HepG2 (cell line): ENCODE results near the gene SLFN14. TPM values are rescaled to one million over a fixed set of nuclear protein-coding genes. Genes with fewer than 3 reads are reported as not detected.

Source experiments
- BCL6 ChIP-seq: IDR thresholded peaks from 2 replicates; pipeline ENCODE4 v1.6.1; 2016; ENCODE audit warnings: missing genetic modification reagents, missing compliant biosample characterization
- HDAC1 ChIP-seq: sonication (generic); formaldehyde crosslinking; IDR thresholded peaks from 2 replicates; pipeline ENCODE4 v1.5.1; 2020; ENCODE audit warnings: mild to moderate bottlenecking, missing genetic modification reagents
- HMG20B ChIP-seq: conservative IDR thresholded peaks from 2 replicates; pipeline ENCODE4 v1.6.1; 2016; ENCODE audit warnings: missing genetic modification reagents, missing compliant biosample characterization
- NCOR1 ChIP-seq: fragments of 200-600 bp; sonication (generic); IDR thresholded peaks from 2 replicates; pipeline ENCODE4 v1.7.0; 2017; ENCODE audit warnings: antibody characterized with exemption, low read length, borderline replicate concordance
- NFKB2 ChIP-seq: sonication (generic); formaldehyde crosslinking; IDR thresholded peaks from 2 replicates; pipeline ENCODE4 v1.4.0; 2020; ENCODE audit warnings: missing genetic modification reagents, borderline replicate concordance
- RFXAP ChIP-seq: sonication (generic); formaldehyde crosslinking; IDR thresholded peaks from 2 replicates; pipeline ENCODE4 v1.4.0; 2020; ENCODE audit warnings: missing genetic modification reagents, borderline replicate concordance
- SRF ChIP-seq: IDR thresholded peaks from 2 replicates; pipeline ENCODE4 v1.6.1; 2011; ENCODE audit warnings: mild to moderate bottlenecking, low read depth, low read length, moderate library complexity
- ZBTB3 ChIP-seq: sonication (generic); formaldehyde crosslinking; IDR thresholded peaks from 2 replicates; pipeline ENCODE4 v1.4.0; 2020; ENCODE audit warnings: low read depth, mild to moderate bottlenecking, moderate library complexity, missing genetic modification reagents, borderline replicate concordance
- ZNF205 ChIP-seq: IDR thresholded peaks from 2 replicates; pipeline ENCODE4 v1.6.1; 2018; ENCODE audit warnings: missing biosample characterization, missing genetic modification reagents
- polyA plus RNA-seq, 8 experiments: library from polyadenylated mRNA; depleted of rRNA in 3 of 8; stranded (reverse) in 7 of 8; unstranded in 1 of 8; fragments of >200 nt; fragmentation: Illumina TruSeq in 4 of 8; extraction: Trizol in 4 of 8; gene quantifications; 2 replicates each; pipeline versions ENCODE4 v1.2.1 to v1.2.3, GENCODE V29; 2011 to 2016; ENCODE audit warnings: low read depth in 4 of 8, missing spikeins in 1 of 8, mixed read lengths in 1 of 8; ENCODE audit not compliant: insufficient read depth in 1 of 8
- total RNA-seq, 5 experiments: library from RNA; depleted of rRNA; stranded (reverse); fragments of >200 nt; fragmentation: Illumina TruSeq; extraction: Trizol; gene quantifications; 2 replicates each; pipeline ENCODE4 v1.2.3, GENCODE V29; 2016; ENCODE audit warnings: low read depth in 1 of 5
- TF ChIP-seq, protein P1 (sequence below): sonication (generic); formaldehyde crosslinking; IDR thresholded peaks from 2 replicates; pipeline ENCODE4 v1.4.0; 2020; ENCODE audit warnings: mild to moderate bottlenecking, missing genetic modification reagents
- TF ChIP-seq, protein P2 (sequence below): sonication (generic); formaldehyde crosslinking; conservative IDR thresholded peaks from 2 replicates; pipeline ENCODE4 v1.8.0; 2022; ENCODE audit warnings: mild to moderate bottlenecking, moderate library complexity, missing genetic modification reagents
- TF ChIP-seq, protein P3 (sequence below): sonication (generic); formaldehyde crosslinking; IDR thresholded peaks from 2 replicates; pipeline ENCODE4 v1.4.0; 2020; ENCODE audit warnings: missing genetic modification reagents, mild to moderate bottlenecking, borderline replicate concordance
- TF ChIP-seq, protein P4 (sequence below): sonication (generic); formaldehyde crosslinking; IDR thresholded peaks from 2 replicates; pipeline ENCODE4 v1.8.1; 2023; ENCODE audit warnings: mild to moderate bottlenecking, moderate library complexity, missing genetic modification reagents

The SLFN14 gene
- total and polyA plus RNA-seq, 2 of the 13 experiments (the other 11 are each of a cell fraction or from before 2014, with no cell fraction given) = not detected

DNA sequence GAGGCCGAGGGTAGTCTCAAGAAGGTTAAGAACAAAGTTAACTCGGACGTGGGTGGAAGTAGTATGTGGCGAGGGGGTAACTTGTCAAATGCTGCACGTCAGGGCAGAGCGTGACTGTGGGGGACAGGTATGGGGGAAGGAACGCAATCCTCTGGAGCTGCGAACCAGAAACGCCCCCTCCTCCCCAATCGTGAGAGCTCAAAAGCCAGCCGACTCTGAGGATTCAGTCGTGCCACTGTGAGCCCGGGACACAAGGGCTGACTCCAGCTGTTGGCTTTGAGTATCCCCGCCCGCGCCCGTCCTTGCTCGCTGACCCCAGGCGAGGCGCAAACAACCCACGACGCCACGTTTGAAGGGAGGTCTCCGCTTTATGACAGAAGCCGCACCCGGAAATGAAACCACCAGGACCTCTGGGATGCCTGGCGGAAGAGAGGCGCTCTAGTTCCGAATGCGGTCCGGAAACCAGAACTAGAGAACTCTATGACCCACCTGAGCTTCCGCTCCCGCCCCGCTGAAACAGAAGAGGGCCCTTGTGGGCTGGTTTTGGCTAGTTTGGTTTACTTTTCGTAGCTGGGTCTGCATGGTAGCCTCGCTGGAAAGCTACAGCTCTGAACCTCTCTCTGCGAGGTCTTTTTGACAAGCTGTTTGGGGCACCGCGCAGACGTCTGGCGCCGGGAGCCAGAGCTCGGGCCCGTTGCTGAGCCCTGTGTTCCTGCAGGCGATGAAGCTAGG, 17.7 kb upstream of the SLFN14 start, which contains the start of gene PEX12 (continued):
- TF ChIP-seq, protein P1, sequence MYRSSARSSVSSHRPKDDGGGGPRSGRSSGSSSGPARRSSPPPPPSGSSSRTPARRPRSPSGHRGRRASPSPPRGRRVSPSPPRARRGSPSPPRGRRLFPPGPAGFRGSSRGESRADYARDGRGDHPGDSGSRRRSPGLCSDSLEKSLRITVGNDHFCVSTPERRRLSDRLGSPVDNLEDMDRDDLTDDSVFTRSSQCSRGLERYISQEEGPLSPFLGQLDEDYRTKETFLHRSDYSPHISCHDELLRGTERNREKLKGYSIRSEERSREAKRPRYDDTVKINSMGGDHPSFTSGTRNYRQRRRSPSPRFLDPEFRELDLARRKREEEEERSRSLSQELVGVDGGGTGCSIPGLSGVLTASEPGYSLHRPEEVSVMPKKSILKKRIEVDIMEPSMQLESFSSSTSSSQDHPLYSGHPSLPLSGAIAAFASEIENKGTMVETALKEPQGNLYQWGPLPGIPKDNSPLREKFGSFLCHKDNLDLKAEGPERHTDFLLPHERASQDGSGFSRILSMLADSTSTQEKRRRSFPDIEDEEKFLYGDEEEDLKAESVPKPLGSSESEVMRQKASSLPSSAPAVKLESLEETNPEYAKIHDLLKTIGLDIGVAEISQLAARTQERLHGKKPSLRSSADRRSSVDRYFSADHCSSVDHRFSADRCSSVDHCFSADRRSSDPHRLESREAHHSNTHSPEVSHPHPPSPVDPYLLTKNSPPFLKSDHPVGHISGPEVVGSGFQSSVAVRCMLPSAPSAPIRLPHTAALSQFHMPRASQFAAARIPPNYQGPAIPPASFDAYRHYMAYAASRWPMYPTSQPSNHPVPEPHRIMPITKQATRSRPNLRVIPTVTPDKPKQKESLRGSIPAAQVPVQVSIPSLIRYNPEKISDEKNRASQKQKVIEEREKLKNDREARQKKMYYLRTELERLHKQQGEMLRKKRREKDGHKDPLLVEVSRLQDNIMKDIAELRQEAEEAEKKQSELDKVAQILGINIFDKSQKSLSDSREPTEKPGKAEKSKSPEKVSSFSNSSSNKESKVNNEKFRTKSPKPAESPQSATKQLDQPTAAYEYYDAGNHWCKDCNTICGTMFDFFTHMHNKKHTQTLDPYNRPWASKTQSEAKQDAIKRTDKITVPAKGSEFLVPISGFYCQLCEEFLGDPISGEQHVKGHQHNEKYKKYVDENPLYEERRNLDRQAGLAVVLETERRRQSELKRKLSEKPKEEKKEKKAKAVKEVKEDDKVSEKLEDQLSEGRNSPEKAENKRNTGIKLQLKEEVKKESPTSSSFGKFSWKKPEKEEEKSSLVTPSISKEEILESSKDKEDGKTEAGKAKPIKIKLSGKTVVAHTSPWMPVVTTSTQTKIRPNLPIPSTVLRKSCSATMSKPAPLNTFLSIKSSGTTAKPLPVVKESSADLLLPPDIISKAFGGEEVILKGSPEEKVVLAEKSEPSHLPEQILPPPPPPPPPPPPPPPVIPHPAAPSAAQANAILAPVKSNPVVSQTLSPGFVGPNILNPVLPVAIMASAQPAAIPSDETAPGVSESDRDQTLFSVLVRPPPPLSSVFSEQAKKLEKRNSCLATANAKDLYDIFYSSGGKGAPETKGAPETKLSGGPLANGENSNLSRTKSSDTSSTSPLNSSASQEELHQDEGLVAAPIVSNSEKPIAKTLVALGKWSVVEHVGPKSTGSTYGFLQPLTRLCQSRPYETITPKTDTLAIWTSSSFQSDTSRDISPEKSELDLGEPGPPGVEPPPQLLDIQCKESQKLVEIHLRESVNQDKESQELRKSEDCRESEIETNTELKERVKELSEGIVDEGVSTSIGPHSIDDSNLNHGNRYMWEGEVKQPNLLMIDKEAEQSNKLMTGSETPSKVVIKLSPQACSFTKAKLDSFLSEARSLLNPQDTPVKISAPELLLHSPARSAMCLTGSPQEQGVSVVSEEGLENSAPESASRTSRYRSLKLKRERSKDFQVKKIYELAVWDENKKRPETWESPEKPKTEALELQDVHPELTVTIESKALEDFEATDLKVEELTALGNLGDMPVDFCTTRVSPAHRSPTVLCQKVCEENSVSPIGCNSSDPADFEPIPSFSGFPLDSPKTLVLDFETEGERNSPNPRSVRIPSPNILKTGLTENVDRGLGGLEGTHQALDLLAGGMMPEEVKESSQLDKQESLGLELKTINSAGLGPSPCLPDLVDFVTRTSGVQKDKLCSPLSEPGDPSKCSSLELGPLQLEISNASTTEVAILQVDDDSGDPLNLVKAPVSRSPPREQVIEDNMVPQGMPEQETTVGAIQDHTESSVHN (CRISPR knock-in tag) = 0 out of 2 replicates have a peak, but pooled peaks have one; percentile 16
- TF ChIP-seq RFXAP = peak; percentile 69; the same call in 1 of the 2 replicates
- peak; percentile 39; the same call in 1 of the 2 replicates for TF ChIP-seq BCL6 (CRISPR knock-in tag)
- TF ChIP-seq HDAC1 (CRISPR knock-in tag) = peak; percentile 91
- TF ChIP-seq, protein P2, sequence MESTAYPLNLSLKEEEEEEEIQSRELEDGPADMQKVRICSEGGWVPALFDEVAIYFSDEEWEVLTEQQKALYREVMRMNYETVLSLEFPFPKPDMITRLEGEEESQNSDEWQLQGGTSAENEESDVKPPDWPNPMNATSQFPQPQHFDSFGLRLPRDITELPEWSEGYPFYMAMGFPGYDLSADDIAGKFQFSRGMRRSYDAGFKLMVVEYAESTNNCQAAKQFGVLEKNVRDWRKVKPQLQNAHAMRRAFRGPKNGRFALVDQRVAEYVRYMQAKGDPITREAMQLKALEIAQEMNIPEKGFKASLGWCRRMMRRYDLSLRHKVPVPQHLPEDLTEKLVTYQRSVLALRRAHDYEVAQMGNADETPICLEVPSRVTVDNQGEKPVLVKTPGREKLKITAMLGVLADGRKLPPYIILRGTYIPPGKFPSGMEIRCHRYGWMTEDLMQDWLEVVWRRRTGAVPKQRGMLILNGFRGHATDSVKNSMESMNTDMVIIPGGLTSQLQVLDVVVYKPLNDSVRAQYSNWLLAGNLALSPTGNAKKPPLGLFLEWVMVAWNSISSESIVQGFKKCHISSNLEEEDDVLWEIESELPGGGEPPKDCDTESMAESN = no peak; the same call in none of the 2 replicates
- peak; percentile 58; the same call in 1 of the 2 replicates for TF ChIP-seq HMG20B (CRISPR knock-in tag)
- TF ChIP-seq ZBTB3 (CRISPR knock-in tag) = 0 out of 2 replicates have a peak, but pooled peaks have one; percentile 69
- TF ChIP-seq, protein P3, sequence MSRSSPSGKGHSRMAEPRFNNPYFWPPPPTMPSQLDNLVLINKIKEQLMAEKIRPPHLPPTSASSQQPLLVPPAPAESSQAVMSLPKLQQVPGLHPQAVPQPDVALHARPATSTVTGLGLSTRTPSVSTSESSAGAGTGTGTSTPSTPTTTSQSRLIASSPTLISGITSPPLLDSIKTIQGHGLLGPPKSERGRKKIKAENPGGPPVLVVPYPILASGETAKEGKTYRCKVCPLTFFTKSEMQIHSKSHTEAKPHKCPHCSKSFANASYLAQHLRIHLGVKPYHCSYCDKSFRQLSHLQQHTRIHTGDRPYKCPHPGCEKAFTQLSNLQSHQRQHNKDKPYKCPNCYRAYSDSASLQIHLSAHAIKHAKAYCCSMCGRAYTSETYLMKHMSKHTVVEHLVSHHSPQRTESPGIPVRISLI (CRISPR knock-in tag) = peak; percentile 49; the same call in 1 of the 2 replicates
- TF ChIP-seq NCOR1 = no peak
- TF ChIP-seq, protein P4, sequence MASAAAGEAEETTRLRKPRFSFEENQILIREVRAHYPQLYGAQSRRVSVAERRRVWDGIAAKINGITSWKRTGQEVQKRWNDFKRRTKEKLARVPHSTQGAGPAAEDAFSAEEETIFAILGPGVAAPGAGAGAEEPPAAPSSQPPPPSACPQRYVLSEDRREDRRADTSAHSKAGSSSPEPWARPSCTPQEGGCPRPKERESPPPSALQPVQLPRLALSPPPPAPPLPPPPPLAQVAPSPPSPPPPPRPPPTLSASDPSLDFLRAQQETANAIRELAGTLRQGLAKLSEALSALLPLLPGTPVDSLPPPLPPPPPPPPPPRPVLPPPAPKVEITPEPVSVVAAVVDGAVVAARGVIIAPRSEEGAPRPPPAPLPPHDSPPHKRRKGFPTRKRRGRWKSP = peak; percentile 81
- peak; percentile 65; the same call in 1 of the 2 replicates for TF ChIP-seq NFKB2
- 0 out of 2 replicates have a peak, but pooled peaks have one; percentile 17 for TF ChIP-seq ZNF205 (CRISPR knock-in tag)
- TF ChIP-seq SRF = no peak
